ENCODE results near the gene ZBTB47. TPM values are rescaled to one million over a fixed set of nuclear protein-coding genes. Genes with fewer than 3 reads are reported as not detected.

Gene ZBTB47
- total RNA-seq, result 9.5 and 19.5 TPM in 2 replicates

DNA sequence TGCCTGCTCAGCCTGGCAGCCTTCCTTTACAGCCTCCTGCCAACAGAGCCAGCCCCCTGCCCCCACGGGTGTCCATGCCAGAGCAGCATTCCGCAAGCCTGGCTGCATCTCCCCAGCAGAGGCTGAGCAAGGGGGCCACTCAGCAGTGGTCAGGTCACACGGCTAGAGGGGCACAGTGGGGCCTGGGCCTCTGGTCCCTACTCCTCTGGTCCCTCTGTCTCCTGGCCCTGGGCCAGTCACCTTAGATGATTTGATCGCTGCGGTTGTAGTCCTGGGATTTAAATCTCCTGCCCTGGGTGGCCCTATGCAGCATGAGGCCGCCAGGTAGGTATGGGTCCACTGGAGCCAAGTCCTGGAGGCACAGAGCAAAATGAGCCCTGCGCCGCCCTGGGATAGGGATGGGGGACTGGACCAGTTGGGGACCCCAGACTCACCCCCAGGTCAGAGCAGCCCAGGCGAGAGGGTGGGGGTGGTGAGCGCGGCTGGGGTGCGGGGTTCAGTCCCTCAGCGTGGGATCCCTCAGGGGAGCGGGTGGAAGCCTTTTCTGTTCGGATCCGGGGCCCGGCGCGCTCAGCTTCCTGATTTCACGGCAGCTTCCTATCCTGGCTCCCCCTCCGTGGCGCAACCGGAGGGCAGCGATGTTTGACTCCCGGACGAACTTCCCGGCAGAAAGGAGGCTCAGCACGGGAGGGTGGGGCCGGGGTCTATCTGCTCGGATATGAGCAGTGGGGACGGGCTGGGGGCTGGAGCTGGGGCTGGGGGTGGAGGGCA lies at the start of gene ZBTB47:
TSS of gene ZBTB47 (plus strand) at position 138 of the 771 bp plus-strand sequence. CDS start 4,659 bp downstream, outside the sequence.

DNA sequence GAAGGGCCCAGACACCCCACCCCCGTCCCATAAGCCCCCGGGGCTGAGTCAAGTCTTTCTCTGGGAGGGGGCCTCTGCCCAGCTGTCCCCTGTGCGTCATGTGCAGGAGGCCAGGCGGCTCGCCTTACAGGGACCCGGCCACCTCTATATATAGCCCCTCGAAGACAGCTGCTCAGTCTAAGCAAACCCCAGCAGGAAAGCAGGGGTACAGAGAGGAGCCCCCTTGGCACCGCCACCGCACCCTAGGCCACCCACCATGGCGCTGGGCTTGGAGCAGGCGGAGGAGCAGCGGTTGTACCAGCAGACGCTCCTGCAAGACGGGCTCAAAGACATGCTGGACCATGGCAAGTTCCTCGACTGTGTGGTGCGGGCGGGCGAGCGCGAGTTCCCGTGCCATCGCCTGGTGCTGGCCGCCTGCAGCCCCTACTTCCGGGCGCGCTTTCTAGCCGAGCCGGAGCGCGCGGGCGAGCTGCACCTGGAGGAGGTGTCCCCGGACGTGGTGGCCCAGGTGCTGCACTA lies 31.9 kb downstream of the ZBTB47 start, which contains the start of gene KLHL40:
TSS of gene KLHL40 (plus strand) at position 175 of the 519 bp plus-strand sequence. CDS start at position 257, 82 bp downstream.

DNA sequence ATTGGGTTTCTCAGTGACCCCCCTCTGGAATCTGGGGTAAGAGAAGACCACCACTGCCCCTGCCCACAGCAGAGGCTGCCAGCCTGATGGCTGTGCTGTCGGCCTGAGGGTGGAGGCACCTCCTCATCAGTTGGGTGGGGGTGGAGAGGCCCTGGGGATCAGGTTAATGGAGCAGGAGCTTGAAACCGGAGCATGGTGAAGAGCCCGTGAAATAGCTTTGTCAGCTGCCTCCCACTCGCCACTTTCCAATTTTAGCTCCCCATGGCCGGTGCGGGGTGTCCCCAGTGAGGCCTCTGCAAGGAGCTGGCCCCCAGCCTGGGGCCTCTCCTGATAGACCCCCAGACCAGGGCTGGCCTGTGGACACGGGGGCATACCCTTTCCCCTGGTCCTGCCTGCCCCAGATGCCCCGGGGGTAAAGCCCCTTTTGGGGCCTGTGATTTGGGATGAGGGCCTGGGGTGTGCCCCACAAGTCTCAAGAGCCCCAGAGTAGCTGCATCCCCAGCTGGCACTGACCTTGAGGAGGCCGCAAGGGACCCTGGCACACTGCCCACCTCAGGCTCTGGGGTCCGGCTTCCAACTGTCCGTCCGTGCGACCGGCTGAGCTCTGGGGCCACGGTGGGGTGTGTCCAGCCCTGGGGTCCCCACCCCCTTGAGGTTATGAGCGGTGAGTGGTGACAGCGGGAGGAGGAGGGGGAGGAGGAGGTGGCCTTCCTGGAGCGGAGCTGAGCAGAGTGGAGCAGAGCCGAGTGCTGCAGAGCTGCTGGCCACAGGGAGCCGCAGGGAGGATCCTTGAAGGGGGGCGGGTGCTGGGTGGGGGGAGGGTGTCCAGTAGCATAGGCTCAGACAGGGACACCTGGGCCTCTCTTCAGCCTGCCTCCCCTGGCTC lies 48.8 kb downstream of the ZBTB47 start, which contains the start of gene HHATL:
TSS of gene HHATL (minus strand) at position 733 of the 886 bp plus-strand sequence. CDS start 1,972 bp downstream, outside the sequence.

Other genes starting within 250 kb of the ZBTB47 start
- not detected in 2 replicates for gene LYZL4, start 243.1 kb upstream of the ZBTB47 start, total RNA-seq
- not detected in 2 replicates for gene VIPR1, start 151.1 kb upstream of the ZBTB47 start, total RNA-seq
- gene SEC22C, start 71.7 kb upstream of the ZBTB47 start, total RNA-seq, result 40.7 and 50.2 TPM in 2 replicates
- 12.3 and 22.0 TPM in 2 replicates for gene SS18L2, start 62.8 kb upstream of the ZBTB47 start, total RNA-seq
- gene NKTR, start 53.0 kb upstream of the ZBTB47 start, total RNA-seq, result 9.6 and 13.3 TPM in 2 replicates
- not detected in 2 replicates for gene KLHL40, start 31.8 kb downstream of the ZBTB47 start, total RNA-seq
- not detected in 2 replicates for gene HHATL, start 49.1 kb downstream of the ZBTB47 start, total RNA-seq
- 0.25 and 0.33 TPM in 2 replicates for gene CCDC13, start 119.6 kb downstream of the ZBTB47 start, total RNA-seq
- gene HIGD1A, start 150.8 kb downstream of the ZBTB47 start, total RNA-seq, result 54.5 and 103 TPM in 2 replicates
- 0.89 TPM in 1 of 2 replicates, not detected in the other for gene ACKR2, start 155.7 kb downstream of the ZBTB47 start, total RNA-seq
- not detected in 2 replicates for gene CYP8B1, start 222.2 kb downstream of the ZBTB47 start, total RNA-seq

All from mesangial cell (primary cell).